Lung (tissue), 12 donors: ENCODE data around the gene TTC39B. TPM values are rescaled to one million over a fixed set of nuclear protein-coding genes. Genes with fewer than 3 reads are reported as not detected.

ENCODE experiments used
- ATAC-seq: fragments of 200-7000 bp; cut with Tn5 transposase; one replicate; pipeline ENCODE4 v1.9.1; 2020; ENCODE audit warnings: moderate number of reproducible peaks; ENCODE audit not compliant: insufficient read depth, low FRiP score
- DNase-seq, 3 donors: peaks; one replicate each; pipeline ENCODE4 v3.0.0-alpha.2; 2013 to 2017
- H3K27ac ChIP-seq, 2 donors: one replicate each; pipeline ENCODE4 v1.5.1; 2013; ENCODE audit warnings: mild to moderate bottlenecking in 2 of 2, moderate library complexity in 2 of 2, control low read depth in 1 of 2, inconsistent platforms in 1 of 2, low read depth in 1 of 2, low read length in 1 of 2
- H3K27me3 ChIP-seq, 3 donors: one replicate each; pipeline ENCODE4 v1.5.1; 2013; ENCODE audit warnings: low read length in 2 of 3; ENCODE audit not compliant: control insufficient read depth in 3 of 3, insufficient read depth in 3 of 3
- H3K36me3 ChIP-seq, 4 donors: one replicate each; pipeline ENCODE4 v1.5.1; 2013; ENCODE audit warnings: low read length in 4 of 4, mild to moderate bottlenecking in 1 of 4, moderate library complexity in 1 of 4; ENCODE audit not compliant: control insufficient read depth in 4 of 4, insufficient read depth in 4 of 4
- H3K4me1 ChIP-seq, 5 donors: one replicate each; pipeline ENCODE4 v1.5.1; 2013; ENCODE audit warnings: low read length in 5 of 5, mild to moderate bottlenecking in 2 of 5, moderate library complexity in 1 of 5; ENCODE audit not compliant: control insufficient read depth in 5 of 5, insufficient read depth in 5 of 5
- H3K4me3 ChIP-seq: one replicate; pipeline ENCODE4 v1.5.1; 2013; ENCODE audit warnings: mild to moderate bottlenecking, control low read depth, moderate library complexity
- H3K9ac ChIP-seq, 2 donors: one replicate each; pipeline ENCODE4 v1.5.1; 2013; ENCODE audit warnings: low read length in 2 of 2, control low read depth in 1 of 2; ENCODE audit not compliant: insufficient read depth in 1 of 2
- H3K9me3 ChIP-seq, 4 donors: one replicate each; pipeline ENCODE4 v1.5.1; 2013; ENCODE audit warnings: low read length in 3 of 4, mild to moderate bottlenecking in 1 of 4, moderate library complexity in 1 of 4; ENCODE audit not compliant: control insufficient read depth in 4 of 4, insufficient read depth in 3 of 4
- WGBS, 2 donors: extraction: QIAGEN DNeasy Blood & Tissue Kit; methylation state at CpG; one replicate each; pipeline ENCODE4 v1.1.7; 2013; 5-methylcytosine and 5-hydroxymethylcytosine counted together
- polyA plus RNA-seq, 2 donors: library from polyadenylated mRNA; stranded (reverse); fragments of 200-250 nt; gene quantifications; one replicate each; pipeline ENCODE4 v1.2.1, GENCODE V29; 2013
- total RNA-seq, 2 donors: library from RNA; depleted of rRNA in 1 of 2; stranded (reverse); fragments of >200 nt in 1 of 2; gene quantifications; one replicate each; pipeline ENCODE4 v1.2.1, GENCODE V29; 2014 to 2021
- TF ChIP-seq, protein P1 (sequence below): IDR thresholded peaks from 2 replicates; pipeline ENCODE4 v1.5.1; 2012; ENCODE audit warnings: mild to moderate bottlenecking; ENCODE audit errors: control extremely low read depth, extremely low read depth
- donor health status: control.
- donor health status: control.
- donor health status: Bipolar disorder and iron deficiency.
- donor health status: healthy.
- donor health status: DM: yes; HTN: yes; CAD: no.

TTC39B gene
- total and polyA plus RNA-seq, 4 donors, result 4.2 to 30.0 (median 19.2) TPM

GRCh38 chr9:15211815-15212495 lies 95.1 kb downstream of the TTC39B start:
- peak; percentile 10 for ATAC-seq

GRCh38 chr9:15211160-15211814 lies 95.7 kb downstream of the TTC39B start:
- TF ChIP-seq, protein P1, sequence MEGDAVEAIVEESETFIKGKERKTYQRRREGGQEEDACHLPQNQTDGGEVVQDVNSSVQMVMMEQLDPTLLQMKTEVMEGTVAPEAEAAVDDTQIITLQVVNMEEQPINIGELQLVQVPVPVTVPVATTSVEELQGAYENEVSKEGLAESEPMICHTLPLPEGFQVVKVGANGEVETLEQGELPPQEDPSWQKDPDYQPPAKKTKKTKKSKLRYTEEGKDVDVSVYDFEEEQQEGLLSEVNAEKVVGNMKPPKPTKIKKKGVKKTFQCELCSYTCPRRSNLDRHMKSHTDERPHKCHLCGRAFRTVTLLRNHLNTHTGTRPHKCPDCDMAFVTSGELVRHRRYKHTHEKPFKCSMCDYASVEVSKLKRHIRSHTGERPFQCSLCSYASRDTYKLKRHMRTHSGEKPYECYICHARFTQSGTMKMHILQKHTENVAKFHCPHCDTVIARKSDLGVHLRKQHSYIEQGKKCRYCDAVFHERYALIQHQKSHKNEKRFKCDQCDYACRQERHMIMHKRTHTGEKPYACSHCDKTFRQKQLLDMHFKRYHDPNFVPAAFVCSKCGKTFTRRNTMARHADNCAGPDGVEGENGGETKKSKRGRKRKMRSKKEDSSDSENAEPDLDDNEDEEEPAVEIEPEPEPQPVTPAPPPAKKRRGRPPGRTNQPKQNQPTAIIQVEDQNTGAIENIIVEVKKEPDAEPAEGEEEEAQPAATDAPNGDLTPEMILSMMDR, result peak; percentile 74
- peak overlapping the region in 1 of 2 donors; percentile 65 for H3K27ac ChIP-seq
- no peaks in the 10 kb centered on the region for H3K9me3 ChIP-seq
- H3K9ac ChIP-seq, result peak overlapping the region in 1 of 2 donors; percentile 67
- ATAC-seq (peak; percentile 87), DNase-seq (peak; percentile 75 to 93 (median 91))
- peaks cover 0 to 5% (median 3%) of the 10 kb centered on the region in 4 donors for H3K36me3 ChIP-seq
- no peak overlapping the region for H3K4me3 ChIP-seq
- whole genome bisulfite sequencing, 2 donors, result 40 to 59% methylated on average over 6 of the region's 6 CpGs
- peaks cover 0 to 16% (median 0%) of the 10 kb centered on the region in 5 donors for H3K4me1 ChIP-seq
- H3K27me3 ChIP-seq, result no peaks in the 10 kb centered on the region

More at GRCh38 chr9:15211815-15212495, 95.1 kb downstream of the TTC39B start:
- Histone ChIP-seq H3K9ac (peak overlapping the region in 1 of 2 donors; percentile 67), H3K4me3 (no peak overlapping the region), H3K4me1 (peaks cover 0 to 12% (median 0%) of the 10 kb centered on the region in 5 donors), H3K27ac (no peak overlapping the region), H3K36me3 (peaks cover 0 to 6% (median 3%) of the 10 kb centered on the region in 4 donors), H3K27me3 (no peaks in the 10 kb centered on the region), H3K9me3 (no peaks in the 10 kb centered on the region)
- peak in 2 of 3 donors; percentile 57 to 62 for DNase-seq
- 68 to 86% methylated on average over 4 of the region's 4 CpGs for WGBS, 2 donors
- TF ChIP-seq, protein P1, result no peak

GRCh38 chr9:15206903-15207696 lies 99.9 kb downstream of the TTC39B start:
- WGBS, 2 donors, result 60 to 74% methylated on average over 3 of the region's 3 CpGs
- TF ChIP-seq, protein P1, result no peak
- H3K27ac ChIP-seq, result no peak overlapping the region

More at GRCh38 chr9:15206903-15207696, 99.9 kb downstream of the TTC39B start:
- Histone ChIP-seq H3K36me3 (peaks cover 0 to 6% (median 3%) of the 10 kb centered on the region in 4 donors), H3K27me3 (no peaks in the 10 kb centered on the region), H3K9ac (no peak overlapping the region), H3K4me1 (peaks cover 0 to 23% (median 5%) of the 10 kb centered on the region in 5 donors), H3K9me3 (no peaks in the 10 kb centered on the region), H3K4me3 (no peak overlapping the region)
- no peak for ATAC-seq
- no peak for DNase-seq
